Measurements from ENCODE around the gene CTSD.

Gene CTSD

DNA sequence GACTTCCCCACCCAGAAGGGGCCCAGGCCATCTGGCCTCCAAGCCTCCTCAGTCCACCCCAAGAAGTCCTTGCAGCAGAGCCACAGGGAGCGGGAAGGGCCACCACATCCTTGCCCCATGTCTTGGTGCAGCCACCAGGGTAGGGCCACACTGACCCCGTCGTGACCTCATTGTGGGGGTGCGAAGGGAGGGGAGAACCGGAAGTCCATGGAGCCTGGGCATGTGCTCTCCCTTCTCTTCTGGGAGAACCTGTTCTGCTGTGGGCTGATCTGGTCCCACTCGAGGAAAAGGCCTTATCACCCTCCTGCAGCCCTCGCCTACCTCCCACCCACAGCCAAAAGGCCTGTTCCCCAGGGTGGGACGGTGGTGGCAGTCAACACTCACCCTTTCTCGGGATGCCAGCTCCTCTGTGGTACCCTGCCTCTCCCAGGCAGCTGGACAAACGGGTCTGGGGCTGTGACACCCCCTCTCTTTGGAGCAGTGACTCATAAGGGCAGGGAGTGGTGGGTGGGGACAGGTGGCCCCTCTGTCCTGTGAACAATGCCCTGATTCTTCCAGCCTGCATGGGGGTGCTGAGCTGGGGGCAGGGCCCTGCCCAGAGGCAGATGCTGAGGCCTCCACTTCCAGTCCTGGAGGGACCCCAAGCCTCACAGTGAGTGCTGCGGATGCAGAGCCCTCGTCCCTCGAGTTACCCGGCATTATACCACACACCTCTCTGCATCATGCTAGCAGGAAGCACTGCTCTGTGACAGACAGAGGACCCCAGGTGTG is 14.6 kb upstream of the CTSD start:
- H3K27me3 Mint-ChIP-seq: peaks cover 29% of the 10 kb centered on the region

DNA sequence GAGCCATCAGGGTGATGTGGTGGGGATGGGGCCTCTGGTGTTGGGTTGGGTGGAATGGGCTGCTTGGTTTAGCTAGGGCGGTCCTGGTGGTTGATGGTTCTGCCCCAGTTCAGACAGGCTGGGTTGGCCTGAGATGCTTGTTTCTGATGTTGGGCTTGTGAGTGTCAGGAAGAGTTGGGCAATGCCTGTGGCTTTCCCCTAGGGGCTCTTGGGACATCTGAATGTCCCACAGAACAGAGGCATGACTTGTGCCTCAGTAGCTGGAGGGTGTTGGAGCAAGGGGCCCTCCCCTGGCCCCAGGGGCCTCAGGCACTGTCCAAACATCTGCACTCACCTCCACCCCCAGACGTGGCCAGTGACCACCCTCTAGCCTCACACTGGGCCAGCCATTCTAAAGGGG is 14.0 kb upstream of the CTSD start:
- no peaks in the 10 kb centered on the region for H3K9me3 Mint-ChIP-seq
- intact Hi-C loops (cut with micrococcal nuclease): no loop called here
- H3K27me3 Mint-ChIP-seq: peaks cover 29% of the 10 kb centered on the region
- peaks cover 85% of the 10 kb centered on the region for H3K4me1 Mint-ChIP-seq (ENCODE audit: low read depth)
- no peak overlapping the region for H3K4me3 Mint-ChIP-seq
- peak overlapping the region; percentile 48 for H3K27ac Mint-ChIP-seq
- no peaks in the 10 kb centered on the region for H3K36me3 Mint-ChIP-seq (ENCODE audit: low read depth)

More for the DNA sequence above, 14.6 kb upstream of the CTSD start:
- Mint-ChIP-seq H3K27ac (peak overlapping the region; percentile 48), H3K4me3 (no peak overlapping the region), H3K36me3 (ENCODE audit: low read depth) (no peaks in the 10 kb centered on the region), H3K4me1 (ENCODE audit: low read depth) (peaks cover 86% of the 10 kb centered on the region), H3K9me3 (no peaks in the 10 kb centered on the region)
- intact Hi-C loops (cut with micrococcal nuclease): no loop called here

DNA sequence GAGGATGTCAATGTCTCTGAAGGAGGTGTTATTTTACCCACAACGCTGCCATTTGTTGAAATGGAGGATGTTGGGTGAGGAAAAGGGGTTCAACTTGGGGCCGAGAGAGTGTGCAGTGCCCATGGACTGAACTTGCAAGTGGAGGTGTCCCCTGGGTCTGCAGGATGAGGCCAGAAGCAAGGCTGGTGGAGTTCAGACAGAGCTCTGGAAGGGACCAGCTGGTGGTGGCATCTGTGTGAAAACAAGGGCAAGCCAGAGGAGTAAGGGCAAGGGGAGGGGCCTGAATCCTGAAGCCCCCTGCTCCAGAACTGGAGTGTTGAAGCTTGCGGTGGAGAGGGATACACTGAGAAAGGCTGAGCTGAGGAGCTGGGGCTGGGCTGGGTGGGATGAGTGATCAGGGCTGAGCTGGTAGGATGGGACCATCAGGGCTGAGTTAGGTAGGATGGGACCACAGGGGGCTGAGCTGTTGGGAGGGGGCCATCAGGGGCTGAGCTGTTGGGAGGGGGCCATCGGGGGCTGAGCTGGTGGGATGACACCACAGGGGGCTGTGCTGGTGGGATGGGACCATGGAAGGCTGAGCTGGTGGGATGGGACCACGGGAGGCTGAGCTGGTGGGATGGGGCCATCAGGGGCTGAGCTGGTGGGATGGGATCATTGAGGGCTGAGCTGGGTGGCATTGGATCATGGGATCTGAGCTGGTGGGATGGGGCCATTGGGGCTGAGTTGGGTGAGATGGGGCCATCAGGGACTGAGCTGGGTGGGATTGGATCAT is 13.4 kb upstream of the CTSD start:
- Mint-ChIP-seq H3K9me3 (no peaks in the 10 kb centered on the region), H3K36me3 (ENCODE audit: low read depth) (no peaks in the 10 kb centered on the region), H3K4me1 (ENCODE audit: low read depth) (peaks cover 85% of the 10 kb centered on the region), H3K27me3 (peaks cover 29% of the 10 kb centered on the region), H3K4me3 (no peak overlapping the region), H3K27ac (peak overlapping the region; percentile 48)
- intact Hi-C loops (cut with micrococcal nuclease): no loop called here

DNA sequence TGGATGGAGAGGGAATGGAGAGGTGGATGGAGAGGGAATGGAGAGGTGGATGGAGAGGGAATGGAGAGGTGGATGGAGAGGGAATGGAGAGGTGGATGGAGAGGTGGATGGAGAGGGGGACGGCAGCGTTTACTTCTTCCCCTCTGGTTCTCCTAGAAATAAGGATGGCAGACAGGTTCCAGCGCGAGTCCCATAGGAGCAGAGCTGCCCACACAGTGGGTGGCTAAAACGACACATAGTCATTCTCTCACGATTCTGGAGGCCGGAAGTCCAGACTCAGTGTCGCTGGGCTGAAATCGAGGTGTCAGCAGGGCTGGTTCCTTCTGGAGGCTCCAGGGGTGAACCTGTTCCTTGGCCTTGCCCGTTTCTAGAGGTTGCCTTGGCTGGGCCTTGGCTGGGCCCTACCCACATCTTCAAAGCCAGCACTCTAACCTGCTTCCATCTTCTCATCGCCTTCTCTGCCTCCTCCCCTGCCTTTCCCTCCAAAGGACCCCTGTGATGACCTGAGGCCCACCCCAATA is 12.7 kb upstream of the CTSD start:
- peaks cover 85% of the 10 kb centered on the region for H3K4me1 Mint-ChIP-seq (ENCODE audit: low read depth)
- H3K4me3 Mint-ChIP-seq: no peak overlapping the region
- H3K27me3 Mint-ChIP-seq: peaks cover 29% of the 10 kb centered on the region
- no peaks in the 10 kb centered on the region for H3K36me3 Mint-ChIP-seq (ENCODE audit: low read depth)
- intact Hi-C loops (cut with micrococcal nuclease): no loop called here
- no peaks in the 10 kb centered on the region for H3K9me3 Mint-ChIP-seq
- no peak overlapping the region for H3K27ac Mint-ChIP-seq

DNA sequence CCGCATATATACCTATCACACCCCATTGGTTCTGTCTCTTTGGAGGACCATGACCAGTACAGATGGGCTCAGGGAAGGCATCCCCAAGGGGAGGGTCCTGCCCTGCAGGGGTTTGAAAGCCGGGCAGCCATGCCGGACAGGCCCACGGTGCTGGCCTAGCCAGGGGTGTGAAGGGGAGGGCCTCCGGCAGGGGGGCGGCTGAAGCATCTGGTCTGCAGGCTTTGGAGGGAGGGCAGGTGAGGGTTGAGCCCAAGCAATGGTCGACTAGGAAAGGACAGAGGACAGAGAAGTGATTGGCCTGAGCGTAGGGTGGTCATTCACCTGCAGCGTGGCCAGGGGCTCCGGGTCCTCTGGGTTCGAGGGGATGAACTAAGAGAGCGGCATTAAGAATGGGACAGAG is 11.2 kb upstream of the CTSD start:
- Mint-ChIP-seq H3K27ac (no peak overlapping the region), H3K27me3 (peaks cover 21% of the 10 kb centered on the region), H3K9me3 (no peaks in the 10 kb centered on the region), H3K36me3 (ENCODE audit: low read depth) (no peaks in the 10 kb centered on the region), H3K4me3 (no peak overlapping the region), H3K4me1 (ENCODE audit: low read depth) (peaks cover 85% of the 10 kb centered on the region)
- intact Hi-C loops (cut with micrococcal nuclease): no loop called here

DNA sequence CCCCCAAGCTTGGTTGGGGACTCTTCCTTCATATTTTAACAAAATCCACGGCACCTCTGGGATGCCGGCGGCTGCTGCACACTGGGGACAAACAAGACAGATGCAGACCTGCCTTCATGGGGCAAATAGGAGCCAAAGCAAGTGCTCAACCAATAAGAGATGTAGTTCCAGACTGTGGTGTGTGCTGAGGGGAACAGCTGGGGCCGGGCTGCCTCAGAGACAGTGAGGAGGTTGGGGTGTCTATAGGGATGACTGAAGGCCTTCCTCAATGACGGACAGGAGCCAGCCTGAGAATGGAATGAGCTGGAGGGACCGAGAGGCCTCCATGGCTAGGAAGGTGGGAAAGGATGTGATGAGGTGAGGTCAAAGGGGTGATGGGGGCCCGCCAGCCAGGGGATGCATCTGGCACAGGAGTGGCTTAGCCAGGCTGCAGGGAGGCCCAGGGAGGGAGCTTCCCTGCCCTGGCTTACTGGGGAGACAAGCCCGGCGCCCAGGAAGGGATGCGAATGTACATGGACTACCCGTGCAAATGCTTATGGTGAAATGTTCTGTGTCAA is 10.3 kb upstream of the CTSD start:
- H3K4me3 Mint-ChIP-seq: no peak overlapping the region
- no peaks in the 10 kb centered on the region for H3K9me3 Mint-ChIP-seq
- no peaks in the 10 kb centered on the region for H3K36me3 Mint-ChIP-seq (ENCODE audit: low read depth)
- intact Hi-C loops (cut with micrococcal nuclease): no loop called here
- H3K27ac Mint-ChIP-seq: peak overlapping the region; percentile 87
- H3K27me3 Mint-ChIP-seq: peaks cover 16% of the 10 kb centered on the region
- H3K4me1 Mint-ChIP-seq (ENCODE audit: low read depth): peaks cover 85% of the 10 kb centered on the region

DNA sequence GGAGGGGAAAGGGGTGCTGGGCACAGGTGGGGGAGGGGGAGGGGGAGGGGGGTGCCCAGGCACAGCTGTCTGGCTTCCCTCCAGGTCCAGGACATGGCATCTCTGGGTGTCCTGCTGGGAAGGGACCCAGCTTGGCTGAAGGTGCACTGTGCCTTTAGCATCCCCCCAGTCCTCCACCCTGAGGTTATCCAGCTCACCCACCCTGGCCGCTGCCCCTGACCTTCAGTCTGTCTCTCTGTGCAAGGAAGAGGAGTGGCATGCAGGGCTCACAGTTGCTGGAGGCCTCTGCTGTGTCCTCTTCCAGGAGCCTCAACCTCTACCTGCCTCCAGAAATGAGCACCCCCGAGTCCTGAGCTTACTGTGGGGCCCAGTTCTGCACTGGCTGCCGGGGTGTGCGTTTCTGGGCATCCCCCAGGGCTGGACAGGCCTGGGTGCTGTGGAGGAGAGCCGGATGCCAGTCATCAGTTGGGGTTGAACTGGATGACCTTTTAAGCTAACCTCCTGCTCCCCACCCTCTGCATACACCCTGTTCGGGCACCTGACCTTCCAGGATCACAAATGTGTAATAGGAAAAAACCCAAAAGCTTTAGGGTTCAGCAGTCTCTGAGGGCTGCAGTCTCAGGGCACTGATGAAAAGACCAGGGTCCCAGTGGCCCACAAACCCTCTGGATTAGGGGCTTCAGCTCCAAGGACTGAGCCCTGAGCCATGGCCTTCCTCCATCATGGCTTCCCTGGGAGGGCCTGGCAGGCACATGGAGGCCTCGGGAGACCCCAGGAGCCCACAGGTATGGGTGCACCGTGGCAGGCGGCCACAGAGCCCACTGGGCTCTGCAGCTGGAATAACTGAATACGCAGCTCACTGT is 9.6 kb upstream of the CTSD start:
- peaks cover 85% of the 10 kb centered on the region for H3K4me1 Mint-ChIP-seq (ENCODE audit: low read depth)
- H3K9me3 Mint-ChIP-seq: no peaks in the 10 kb centered on the region
- H3K36me3 Mint-ChIP-seq (ENCODE audit: low read depth): no peaks in the 10 kb centered on the region
- peak overlapping the region; percentile 32 for H3K4me3 Mint-ChIP-seq
- H3K27me3 Mint-ChIP-seq: peaks cover 14% of the 10 kb centered on the region
- peak overlapping the region; percentile 87 for H3K27ac Mint-ChIP-seq
- intact Hi-C loops (cut with micrococcal nuclease): no loop called here

DNA sequence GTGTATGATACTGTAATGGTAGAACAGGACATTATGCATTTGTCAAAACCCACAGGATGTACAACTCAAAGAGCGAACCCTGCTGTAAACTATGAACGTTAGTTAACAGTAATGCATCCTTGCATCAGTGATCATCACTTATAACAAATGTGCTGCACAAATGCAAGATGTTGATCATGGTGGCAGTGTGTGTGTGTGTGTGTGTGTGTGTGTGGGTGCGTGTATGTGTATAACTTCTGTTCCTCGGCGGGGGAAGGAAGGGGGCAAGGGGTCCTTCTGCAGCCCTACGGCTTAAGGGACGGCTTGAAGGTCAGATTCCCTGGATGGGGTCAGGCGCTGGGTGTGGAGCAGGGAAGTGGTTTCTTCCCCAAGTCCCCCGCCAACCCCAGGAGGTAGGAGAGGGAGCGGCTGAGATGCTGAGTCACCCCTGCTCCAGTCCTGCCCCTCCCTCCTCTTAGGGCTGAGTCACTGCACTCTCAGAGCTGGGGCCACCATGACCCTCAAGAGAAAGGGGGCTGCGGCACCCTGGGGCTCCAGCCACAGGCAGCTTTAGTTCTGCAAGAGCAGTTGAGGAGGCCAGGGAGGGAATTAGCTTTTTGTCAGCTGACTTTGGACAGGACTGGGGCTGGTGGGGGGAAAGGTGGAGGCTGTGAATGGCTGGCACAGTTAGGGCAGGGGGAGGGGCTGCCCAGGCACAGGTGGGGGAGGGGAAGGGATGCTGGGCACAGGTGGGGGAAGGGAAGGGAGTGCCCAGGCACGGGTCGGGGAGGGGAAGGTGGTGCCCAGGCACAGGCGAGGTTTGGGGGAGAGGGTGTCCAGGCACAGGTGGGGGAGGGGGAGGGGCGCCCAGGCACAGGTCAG is 8.8 kb upstream of the CTSD start:
- no peaks in the 10 kb centered on the region for H3K9me3 Mint-ChIP-seq
- no peaks in the 10 kb centered on the region for H3K36me3 Mint-ChIP-seq (ENCODE audit: low read depth)
- H3K27ac Mint-ChIP-seq: peak overlapping the region; percentile 87
- H3K4me3 Mint-ChIP-seq: peak overlapping the region; percentile 64
- intact Hi-C loops (cut with micrococcal nuclease): loop anchor here (1.0 kb wide), 1 partner anchor 14 kb away; no protein-coding TSS in a partner anchor
- H3K4me1 Mint-ChIP-seq (ENCODE audit: low read depth): peaks cover 84% of the 10 kb centered on the region
- peaks cover 12% of the 10 kb centered on the region for H3K27me3 Mint-ChIP-seq

DNA sequence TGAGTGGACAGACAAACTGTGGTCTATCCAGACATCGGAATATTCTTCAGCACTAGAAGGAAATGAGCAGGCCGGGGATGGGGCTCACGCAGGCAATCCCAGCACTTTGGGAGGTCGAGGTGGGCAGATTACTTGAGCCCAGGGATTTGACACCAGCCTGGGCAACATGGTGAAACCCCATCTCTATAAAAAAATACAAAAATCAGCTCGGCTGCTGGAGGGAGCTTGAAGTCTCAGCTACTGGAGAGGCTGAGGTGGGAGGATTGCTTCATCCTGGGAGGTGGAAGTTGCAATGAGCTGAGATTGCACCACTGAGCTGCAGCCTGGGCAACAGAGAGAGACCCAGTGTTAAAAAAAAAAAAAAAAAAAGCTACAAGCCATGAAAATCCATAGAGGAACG is 8.0 kb upstream of the CTSD start:
- peak overlapping the region; percentile 64 for H3K4me3 Mint-ChIP-seq
- intact Hi-C loops (cut with micrococcal nuclease): loop anchor here (1.0 kb wide), 1 partner anchor 15 kb away; no protein-coding TSS in a partner anchor
- peak overlapping the region; percentile 87 for H3K27ac Mint-ChIP-seq
- H3K4me1 Mint-ChIP-seq (ENCODE audit: low read depth): peaks cover 76% of the 10 kb centered on the region
- H3K27me3 Mint-ChIP-seq: peaks cover 8% of the 10 kb centered on the region
- H3K9me3 Mint-ChIP-seq: no peaks in the 10 kb centered on the region
- no peaks in the 10 kb centered on the region for H3K36me3 Mint-ChIP-seq (ENCODE audit: low read depth)

DNA sequence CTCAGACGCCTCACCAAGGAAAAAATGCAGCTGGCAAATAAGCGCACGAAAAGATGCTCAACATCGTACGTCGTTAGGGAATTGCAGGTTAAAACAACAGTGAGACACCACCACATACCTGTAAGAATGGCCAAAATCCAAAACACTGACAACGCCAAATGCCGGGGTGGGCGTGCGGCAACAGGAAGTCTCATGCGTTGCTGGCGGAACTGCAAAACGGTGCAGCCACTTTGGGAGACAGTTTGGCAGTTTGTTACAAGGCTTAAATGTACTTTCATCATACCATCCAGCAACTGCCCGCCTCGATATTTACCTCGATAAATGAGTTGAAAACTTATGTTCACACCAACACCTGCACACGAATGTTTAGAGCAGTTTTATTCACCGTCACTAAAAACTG is 7.5 kb upstream of the CTSD start:
- peaks cover 73% of the 10 kb centered on the region for H3K4me1 Mint-ChIP-seq (ENCODE audit: low read depth)
- intact Hi-C loops (cut with micrococcal nuclease): no loop called here
- H3K27ac Mint-ChIP-seq: peak overlapping the region; percentile 87
- H3K36me3 Mint-ChIP-seq (ENCODE audit: low read depth): no peaks in the 10 kb centered on the region
- no peaks in the 10 kb centered on the region for H3K9me3 Mint-ChIP-seq
- H3K4me3 Mint-ChIP-seq: no peak overlapping the region
- H3K27me3 Mint-ChIP-seq: peaks cover 6% of the 10 kb centered on the region

DNA sequence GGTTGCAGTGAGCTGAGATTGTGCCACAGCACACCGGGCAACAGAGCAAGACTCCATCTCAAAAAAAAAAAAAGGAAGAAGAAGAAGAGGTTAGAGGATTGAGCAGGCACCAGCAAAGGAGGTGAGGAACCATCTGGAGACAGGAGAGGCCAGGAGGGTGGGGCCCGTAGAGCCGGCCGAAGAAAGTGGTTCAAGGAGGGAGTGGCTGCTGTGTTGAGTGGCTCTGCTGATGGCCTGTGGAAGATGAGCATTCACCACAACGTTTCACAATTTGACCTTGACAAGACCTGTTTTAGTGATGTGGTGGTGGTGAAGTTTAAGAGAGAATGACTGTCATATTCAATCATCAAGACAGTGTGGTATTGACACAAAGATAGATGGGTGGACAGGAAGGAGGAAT is 6.8 kb upstream of the CTSD start:
- H3K27ac Mint-ChIP-seq: peak overlapping the region; percentile 87

DNA sequence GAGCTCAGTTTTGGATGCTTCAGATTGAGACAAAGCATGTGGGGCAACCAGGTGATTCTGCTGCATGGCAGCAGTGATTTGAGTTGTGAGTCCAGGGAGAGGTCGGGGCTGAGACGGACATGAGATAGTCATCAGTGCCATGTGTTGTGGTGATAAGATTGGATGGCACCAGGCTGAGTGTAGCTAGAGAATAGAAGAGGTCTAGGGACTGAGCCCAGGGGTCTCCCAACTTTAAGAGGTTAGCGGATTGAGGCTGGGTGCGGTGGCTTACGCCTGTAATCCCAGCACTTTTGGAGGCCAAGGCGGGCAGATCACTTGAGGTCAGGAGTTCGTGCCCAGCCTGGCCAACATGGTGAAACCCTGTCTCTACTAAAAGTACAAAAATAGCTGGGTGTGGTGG is 6.3 kb upstream of the CTSD start:
- Mint-ChIP-seq H3K4me1 (ENCODE audit: low read depth) (peaks cover 73% of the 10 kb centered on the region), H3K27ac (peak overlapping the region; percentile 87), H3K9me3 (no peaks in the 10 kb centered on the region), H3K36me3 (ENCODE audit: low read depth) (no peaks in the 10 kb centered on the region), H3K27me3 (peaks cover 4% of the 10 kb centered on the region), H3K4me3 (no peak overlapping the region)
- intact Hi-C loops (cut with micrococcal nuclease): no loop called here

More for the DNA sequence above, 6.8 kb upstream of the CTSD start:
- Mint-ChIP-seq H3K27me3 (peaks cover 4% of the 10 kb centered on the region), H3K4me3 (no peak overlapping the region), H3K9me3 (no peaks in the 10 kb centered on the region), H3K4me1 (ENCODE audit: low read depth) (peaks cover 73% of the 10 kb centered on the region), H3K36me3 (ENCODE audit: low read depth) (no peaks in the 10 kb centered on the region)
- intact Hi-C loops (cut with micrococcal nuclease): no loop called here
